NCI-H2107 treated with DMSO at 0.1 percent for 48 hours (cell line): Measurements from ENCODE around the gene FKBP2.

Experiments
- DNase-seq: peaks from one replicate; lab custom pipeline; 2025; ENCODE audit not compliant: unreplicated experiment; lab: John Stamatoyannopoulos, UW

Gene FKBP2

GRCh38 chr11:64284048-64284961, 43.4 kb downstream of the FKBP2 start, which contains the start of gene BAD:
TSS of gene BAD (minus strand) at chr11:64284665. CDS start at chr11:64284368, 297 bp downstream.
- DNase-seq: peak; percentile 83

DNA sequence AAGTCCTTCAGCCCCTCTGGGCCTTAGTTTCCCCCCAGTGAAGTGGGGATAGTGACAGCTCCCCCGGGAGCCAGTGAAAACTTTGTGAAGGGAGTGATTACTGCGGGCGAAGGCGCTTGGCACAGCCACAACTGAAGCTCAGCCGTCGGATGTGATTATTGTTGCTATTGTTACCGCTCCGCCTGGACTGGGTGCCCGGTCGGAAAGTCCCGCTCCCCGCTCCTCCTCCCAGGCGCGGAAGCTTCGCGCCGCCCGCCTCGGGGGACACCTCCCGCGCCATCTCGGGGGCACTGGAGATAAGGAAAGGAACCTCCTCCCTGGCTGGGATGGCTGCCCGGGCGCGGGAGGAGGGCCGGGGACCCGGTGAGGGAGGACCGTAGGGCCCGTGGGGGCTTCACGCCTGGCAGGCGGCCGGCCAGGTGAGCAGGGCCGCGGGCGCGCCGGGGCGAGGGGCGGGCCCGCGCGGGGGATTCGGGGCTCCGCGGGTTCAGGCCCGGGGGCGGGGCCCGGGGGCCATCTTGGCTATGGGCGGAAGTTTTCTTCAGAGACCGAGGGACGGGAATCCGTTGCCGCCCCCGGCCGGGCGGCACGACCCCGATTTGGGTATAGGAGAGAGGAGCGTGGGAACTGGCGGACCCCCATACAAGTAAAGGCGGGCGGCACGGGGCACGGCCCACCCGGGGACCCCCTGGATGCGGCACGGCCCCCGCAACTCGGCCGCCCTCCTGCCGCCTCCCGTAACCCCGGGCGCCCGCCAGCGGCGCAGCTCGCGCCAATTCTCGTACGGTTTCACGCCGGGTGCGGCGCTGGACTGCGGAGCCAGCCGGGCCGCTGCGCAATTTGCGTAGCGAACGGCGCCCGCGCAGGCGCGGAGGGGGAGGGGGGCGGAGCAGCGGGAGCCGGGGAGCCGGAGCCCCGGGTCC, 44.3 kb downstream of the FKBP2 start, which contains the start of gene GPR137:
TSS of gene GPR137 (plus strand) at position 887 of the 923 bp plus-strand sequence. CDS start 677 bp downstream, outside the sequence.
- peak; percentile 58 for DNase-seq

- peak; percentile 58 for DNase-seq
Observed at GRCh38 chr11:64285885-64286800, 45.2 kb downstream of the FKBP2 start.

DNA sequence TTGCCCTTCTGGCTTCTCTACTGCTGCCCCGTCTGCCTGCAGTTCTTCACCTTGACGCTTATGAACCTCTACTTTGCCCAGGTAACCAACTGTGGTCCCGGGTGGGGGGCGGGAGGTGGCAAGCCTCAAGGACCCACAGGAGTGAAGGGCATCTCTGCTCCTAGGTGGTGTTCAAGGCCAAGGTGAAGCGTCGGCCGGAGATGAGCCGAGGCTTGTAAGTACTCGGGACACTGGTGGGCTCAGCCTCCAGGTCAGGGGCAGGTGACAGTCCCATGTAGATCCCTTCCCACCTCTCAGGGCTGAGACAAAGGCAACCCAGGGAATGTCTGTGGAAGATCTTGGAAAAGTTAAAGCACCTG, 45.9 kb downstream of the FKBP2 start:
- DNase-seq: no peak

DNA sequence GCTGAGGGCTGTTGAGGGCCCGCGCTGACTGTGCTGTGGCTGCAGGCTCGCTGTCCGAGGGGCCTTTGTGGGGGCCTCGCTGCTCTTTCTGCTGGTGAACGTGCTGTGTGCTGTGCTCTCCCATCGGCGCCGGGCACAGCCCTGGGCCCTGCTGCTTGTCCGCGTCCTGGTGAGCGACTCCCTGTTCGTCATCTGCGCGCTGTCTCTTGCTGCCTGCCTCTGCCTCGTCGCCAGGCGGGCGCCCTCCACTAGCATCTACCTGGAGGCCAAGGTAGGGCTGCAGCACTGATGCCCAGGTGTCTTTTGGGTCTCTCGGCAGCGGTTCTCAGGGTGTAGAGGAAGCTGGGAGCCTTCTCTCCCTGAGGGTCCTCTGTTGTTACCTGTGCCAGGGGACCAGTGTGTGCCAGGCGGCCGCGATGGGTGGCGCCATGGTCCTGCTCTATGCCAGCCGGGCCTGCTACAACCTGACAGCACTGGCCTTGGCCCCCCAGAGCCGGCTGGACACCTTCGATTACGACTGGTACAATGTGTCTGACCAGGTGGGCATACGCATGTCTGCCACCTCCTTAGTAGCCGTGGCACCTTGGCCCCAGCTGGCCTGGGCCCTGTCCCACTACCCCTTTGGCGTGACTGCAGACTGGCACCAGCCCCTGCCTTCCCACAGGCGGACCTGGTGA, 46.9 kb downstream of the FKBP2 start:
- DNase-seq: no peak

DNA sequence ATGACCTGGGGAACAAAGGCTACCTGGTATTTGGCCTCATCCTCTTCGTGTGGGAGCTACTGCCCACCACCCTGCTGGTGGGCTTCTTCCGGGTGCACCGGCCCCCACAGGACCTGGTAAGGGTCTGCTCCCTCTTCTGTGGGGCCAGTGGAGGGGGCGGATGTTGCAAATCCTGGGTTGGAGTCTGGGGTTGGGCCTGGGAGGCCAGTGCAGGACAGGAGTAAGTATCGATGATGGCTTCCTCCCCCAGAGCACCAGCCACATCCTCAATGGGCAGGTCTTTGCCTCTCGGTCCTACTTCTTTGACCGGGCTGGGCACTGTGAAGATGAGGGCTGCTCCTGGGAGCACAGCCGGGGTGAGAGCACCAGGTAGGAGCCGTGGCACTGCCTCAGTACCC, 47.5 kb downstream of the FKBP2 start:
- DNase-seq: no peak

DNA sequence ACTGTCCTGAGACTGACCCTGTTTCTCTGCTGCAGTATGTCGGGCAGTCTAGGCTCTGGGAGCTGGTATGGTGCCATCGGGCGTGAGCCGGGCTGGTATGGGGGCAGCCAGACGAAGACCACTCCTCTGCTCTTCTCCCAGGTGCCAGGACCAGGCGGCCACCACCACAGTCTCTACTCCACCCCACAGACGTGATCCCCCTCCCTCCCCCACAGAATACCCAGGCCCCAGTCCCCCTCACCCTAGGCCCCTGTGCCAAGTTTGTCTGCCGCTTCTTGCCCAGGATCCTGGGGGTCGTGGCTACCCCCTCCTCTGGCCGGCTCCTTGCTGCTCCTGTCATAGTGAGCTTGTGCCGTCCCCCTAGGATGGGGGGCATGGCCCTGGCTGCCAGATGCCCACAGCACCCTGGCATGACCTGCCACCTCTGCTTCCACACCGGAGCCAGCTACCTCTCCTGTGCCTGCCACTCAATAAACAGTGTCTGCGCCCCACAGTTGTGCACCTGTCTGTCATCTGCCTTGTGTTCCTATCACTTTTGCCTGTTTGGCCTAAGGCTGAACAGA, 48.2 kb downstream of the FKBP2 start:
- no peak for DNase-seq

- no peak for DNase-seq
Observed at GRCh38 chr11:64290352-64291261, 49.7 kb downstream of the FKBP2 start.

DNA sequence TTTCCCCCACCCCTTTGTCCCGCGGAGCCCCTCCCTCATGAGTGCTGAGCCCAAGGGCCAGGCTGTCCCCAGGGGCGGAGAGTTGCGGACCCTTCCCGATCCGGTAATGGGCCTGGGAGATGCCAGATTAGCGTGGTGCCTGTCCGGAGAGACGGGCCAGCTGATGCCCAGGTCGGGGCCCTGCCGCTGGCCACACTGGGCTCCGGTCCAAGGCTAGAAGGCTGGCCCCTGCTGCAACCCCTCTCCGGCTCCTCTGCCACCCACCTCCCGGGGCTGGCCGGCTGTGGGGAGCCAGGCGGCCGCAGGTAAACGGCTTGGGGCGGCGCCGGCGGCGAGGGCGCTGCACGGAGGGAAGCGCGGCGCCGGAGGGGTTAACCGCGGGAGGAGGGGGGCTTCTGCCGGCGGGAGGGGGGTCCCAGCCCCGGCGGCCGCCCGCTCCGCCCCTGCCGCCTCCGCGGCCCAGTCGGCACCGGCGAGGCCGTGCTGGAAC, 50.4 kb downstream of the FKBP2 start, which contains the start of gene KCNK4:
TSS of gene KCNK4 (plus strand) at position 41 of the 490 bp plus-strand sequence. CDS start 1,717 bp downstream, outside the sequence.
- DNase-seq: no peak

GRCh38 chr11:64291752-64292459, 51.0 kb downstream of the FKBP2 start:
- DNase-seq: no peak

GRCh38 chr11:64292460-64293254, 51.8 kb downstream of the FKBP2 start:
- no peak for DNase-seq
